ENCODE results near the gene DDC. TPM values are rescaled to one million over a fixed set of nuclear protein-coding genes. Genes with fewer than 3 reads are reported as not detected.

Gene DDC
- total and polyA plus RNA-seq, 2 donors (not counting 3 experiments of a cell fraction or from before 2014, with no cell fraction given) = not detected

GRCh38 chr7:50603287-50603686 lies 38.1 kb upstream of the DDC start:
- FAIRE-seq = no peak
- dilution Hi-C loops (cut with MboI; ENCODE audit: extremely low pct_ligation_motif_present, low sequenced_read_pairs) = no loop called here
- Histone ChIP-seq H3K36me3 (ENCODE audit: control insufficient read depth in 2 of 2, extremely low read depth in 1 of 2, insufficient read depth in 2 of 2, low read length in 2 of 2) (peaks cover 23 to 52% of the 10 kb centered on the region in 2 experiments), H3K4me3 (replicated peaks in 1 of 3; ENCODE audit: insufficient read depth in 1 of 3, low read depth in 1 of 3, low read length in 3 of 3) (no peak overlapping the region), H3K9me3 (replicated peaks; ENCODE audit: control insufficient read depth, insufficient read depth, low read length) (no peaks in the 10 kb centered on the region), H3K79me2 (ENCODE audit: control insufficient read depth, insufficient read depth, low read length) (peaks cover 2% of the 10 kb centered on the region), H3K4me2 (ENCODE audit: insufficient read depth, low read length) (no peak overlapping the region), H4K20me1 (replicated peaks; ENCODE audit: control insufficient read depth, extremely low read depth, insufficient read depth, low read length) (no peaks in the 10 kb centered on the region), H3K4me1 (ENCODE audit: control insufficient read depth, extremely low read depth, insufficient read depth, low read length) (peaks cover 2% of the 10 kb centered on the region), H3K9ac (replicated peaks; ENCODE audit: extremely low read depth, insufficient read depth, low read length) (no peak overlapping the region), H3K27ac (ENCODE audit: insufficient read depth, low read depth, low read length) (no peak overlapping the region), H3K9me1 (replicated peaks; ENCODE audit: control insufficient read depth, extremely low read depth, insufficient read depth, low read length) (no peaks in the 10 kb centered on the region), H3K27me3 (ENCODE audit: control insufficient read depth in 2 of 2, insufficient read depth in 2 of 2, low read length in 2 of 2) (no peaks in the 10 kb centered on the region), H2AFZ (ENCODE audit: low read depth, low read length) (no peak overlapping the region)
- POLR2A ChIA-PET = no interaction called here
- DNase-seq (ENCODE audit: low read depth, low spot score) = no peak
- intact Hi-C loops (cut with micrococcal nuclease) = no loop called here
- TF ChIP-seq POLR2AphosphoS5 (IDR thresholded peaks at IDR 0.05; ENCODE audit: insufficient read depth, low read depth, low read length) (no peak), FOS (IDR thresholded peaks at IDR 0.05; ENCODE audit: borderline replicate concordance, insufficient read depth, low read length) (no peak), CTCF (IDR thresholded peaks at IDR 0.05; ENCODE audit: extremely low read depth in 1 of 2, insufficient read depth in 1 of 2, low read depth in 1 of 2, low read length in 2 of 2) (no peak), EZH2 (IDR thresholded peaks at IDR 0.05; ENCODE audit: borderline replicate concordance, low read depth, low read length, severe bottlenecking) (no peak), GATA2 (IDR thresholded peaks at IDR 0.05; ENCODE audit: insufficient read depth, insufficient read length, low read depth, low read length) (no peak), MAX (IDR thresholded peaks at IDR 0.05; ENCODE audit: insufficient read depth, insufficient read length) (no peak), POLR2A (IDR thresholded peaks at IDR 0.05; ENCODE audit: low read depth, low read length) (no peak)
- BruUV-seq (replicated peaks) = no TSS peak
- CTCF ChIA-PET = no interaction called here
